Stimulated activated CD8-positive, alpha-beta memory T cell treated with anti-CD3 and anti-CD28 coated beads, Interleukin-4, amount 100 ng/mL, for 4 hours (primary cell): ENCODE data around the gene LMNTD2.
"Not testable (repeated sequence)": the region's sequence is repeated elsewhere in the genome, so short reads cannot be mapped to it uniquely, and the experiment has no call there.

Experiments
- DNase-seq, 2 donors: peaks; one replicate each; pipeline ENCODE4 v3.0.0-alpha.2; 2020; ENCODE audit warnings: low read depth in 2 of 2, low spot score in 1 of 2

The LMNTD2 gene

GRCh38 chr11:516918-517685, 43.4 kb downstream of the LMNTD2 start:
- DNase-seq = not testable (repeated sequence)

DNA sequence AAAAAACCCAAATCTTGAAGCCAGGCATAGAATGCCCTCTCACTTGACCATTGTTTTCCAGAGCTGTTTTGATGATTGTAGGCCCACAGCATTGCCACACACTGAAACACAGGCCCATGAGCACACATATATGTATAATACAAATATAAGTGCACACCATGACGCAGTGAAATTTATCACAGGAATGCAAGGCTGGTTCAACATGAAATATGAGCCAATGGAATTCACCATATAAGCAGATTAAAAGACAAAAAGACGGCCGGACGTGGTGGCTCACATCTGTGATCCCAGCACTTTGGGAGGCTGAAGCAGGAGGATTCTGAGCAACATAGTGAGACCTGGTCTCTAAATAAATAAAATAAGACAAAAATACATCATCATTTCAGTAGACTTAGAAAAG, 44.1 kb downstream of the LMNTD2 start:
- no peak for DNase-seq

GRCh38 chr11:515131-515530, 45.4 kb downstream of the LMNTD2 start:
- no peak for DNase-seq

GRCh38 chr11:514606-515005, 45.9 kb downstream of the LMNTD2 start:
- DNase-seq = no peak

- DNase-seq = no peak
These were observed 47.6 kb downstream of the LMNTD2 start for GRCh38 chr11:512761-513595.

- DNase-seq = no peak
These were observed 51.6 kb downstream of the LMNTD2 start for GRCh38 chr11:508956-509355.

DNA sequence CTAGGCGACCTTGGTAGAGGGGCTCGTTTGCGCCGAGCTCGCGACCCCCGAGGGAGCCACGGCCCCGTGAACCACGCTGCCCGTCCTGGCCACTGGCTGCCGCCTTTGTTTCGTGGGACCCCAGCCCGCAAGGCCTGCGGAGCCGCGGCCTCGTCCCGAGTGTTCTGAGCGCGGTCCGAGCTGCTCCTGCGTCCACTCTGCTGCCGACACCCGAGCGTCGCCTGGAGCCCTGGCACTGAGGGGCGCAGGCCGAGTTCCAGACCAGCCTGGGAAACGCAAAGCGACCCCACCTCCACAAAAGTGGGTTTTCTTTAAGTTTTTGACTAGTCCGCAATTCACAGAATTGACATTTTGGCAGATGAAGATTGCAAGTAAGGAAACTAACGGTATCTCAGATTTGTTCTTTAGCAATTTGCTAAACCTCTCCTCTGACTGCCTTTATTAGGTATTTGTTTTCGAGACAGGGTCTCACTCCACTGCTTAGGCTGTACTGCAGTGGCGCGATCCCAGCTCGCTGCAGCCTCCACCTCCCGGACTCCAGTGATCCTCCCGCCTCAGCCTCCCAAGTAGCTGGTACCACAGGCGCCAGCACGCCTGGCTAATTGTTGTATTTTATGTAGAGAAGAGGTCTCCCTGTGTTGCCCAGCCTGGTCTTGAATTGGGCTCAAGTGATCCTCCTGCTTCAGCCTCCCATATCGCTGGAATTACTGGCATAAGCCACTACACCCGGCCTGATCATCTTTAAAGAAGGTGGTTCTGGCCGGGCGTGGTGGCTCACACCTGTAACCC, 52.6 kb downstream of the LMNTD2 start:
- DNase-seq = no peak

- peak; percentile 99 for DNase-seq
These were observed 53.4 kb downstream of the LMNTD2 start, which contains the start of gene RNH1 for GRCh38 chr11:506995-507726. TSS of gene RNH1 (minus strand) at chr11:507242. CDS start at chr11:502162, 5,080 bp downstream.

DNA sequence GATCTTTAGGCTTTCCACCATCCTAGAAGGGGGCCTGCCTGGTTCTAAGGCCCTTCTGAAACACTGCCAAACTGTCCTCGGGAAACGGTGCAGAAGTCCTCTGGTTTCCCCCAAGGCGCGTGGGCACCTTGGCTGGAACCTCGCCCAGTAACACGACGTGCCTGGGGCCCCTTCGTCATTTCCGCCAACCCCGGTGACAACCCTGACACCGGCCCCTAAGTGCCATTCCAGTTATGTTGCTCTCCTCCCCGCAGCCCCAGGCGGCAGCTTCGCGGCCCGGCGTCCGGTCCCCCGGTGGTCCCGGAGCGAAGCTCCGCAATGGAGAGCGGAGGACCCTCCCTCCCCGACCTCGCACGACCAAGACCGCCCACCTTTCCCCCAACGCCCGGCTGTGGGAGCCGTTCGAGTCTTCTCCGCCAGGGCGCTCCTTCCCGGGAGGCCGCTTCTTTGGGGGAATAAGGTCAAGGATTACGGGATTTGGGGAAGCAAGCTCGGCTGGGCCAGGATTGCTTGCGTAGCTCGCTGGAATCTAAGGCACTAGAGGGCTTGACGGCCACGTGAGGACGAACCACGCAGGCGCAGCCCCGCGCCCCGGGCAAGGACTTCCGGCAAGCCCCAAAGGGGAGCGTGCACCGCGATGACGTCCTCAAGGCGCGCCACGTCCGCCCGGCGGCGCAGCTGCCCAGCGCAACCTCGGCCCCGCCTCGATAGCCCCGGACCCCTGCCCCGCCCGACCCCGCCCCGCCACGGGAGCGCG, 54.1 kb downstream of the LMNTD2 start:
- peak; percentile 93 to 95 for DNase-seq

DNA sequence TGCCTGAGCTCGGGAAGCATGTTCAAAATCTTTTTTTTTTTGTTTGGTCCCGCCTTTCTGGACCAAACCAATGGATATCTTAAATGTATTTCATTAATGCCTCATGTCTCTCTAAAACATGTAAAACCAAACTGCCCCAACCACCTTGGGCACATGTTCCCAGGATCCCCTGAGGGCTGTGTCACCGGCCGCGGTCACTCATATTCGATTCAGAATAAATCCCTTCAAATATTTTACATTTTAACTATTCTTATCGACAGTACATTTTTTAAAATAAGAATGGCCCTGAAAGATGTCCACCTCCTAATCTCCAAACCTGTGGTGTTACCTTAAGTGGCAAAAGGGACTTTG, 55.6 kb downstream of the LMNTD2 start:
- DNase-seq = no peak
